Activated CD8-positive, alpha-beta T cell treated with anti-CD3 and anti-CD28 coated beads for 36 hours (primary cell): ENCODE results near the gene INAFM1. TPM values are rescaled to one million over a fixed set of nuclear protein-coding genes. Genes with fewer than 3 reads are reported as not detected.
A peak's percentile ranks its signal among the peaks of the same experiment; 100 is the strongest.

ENCODE experiments used
- ATAC-seq: fragments of 200-7000 bp; cut with Tn5 transposase; one replicate; pipeline ENCODE4 v1.10.0; 2021; ENCODE audit warnings: mild to moderate bottlenecking, moderate library complexity
- CTCF ChIA-PET: fragments of 350-600 bp; sonication (Branson Sonifier 250); formaldehyde crosslinking; loops from one replicate; lab custom pipeline; 2021; ENCODE audit warnings: antibody characterized with exemption; lab: Charles Lee
- POLR2A ChIA-PET: fragments of 350-600 bp; sonication (Branson Sonifier 250); formaldehyde crosslinking; loops from one replicate; lab custom pipeline; 2021; ENCODE audit warnings: antibody characterized with exemption; lab: Charles Lee
- DNase-seq: peaks from one replicate; pipeline ENCODE4 v3.0.0-alpha.2; 2020
- H3K27ac Mint-ChIP-seq: one replicate; pipeline ENCODE4 v1.8.0; 2021; ENCODE audit warnings: mild to moderate bottlenecking, mixed read lengths
- H3K27me3 Mint-ChIP-seq: one replicate; pipeline ENCODE4 v1.8.0; 2021; ENCODE audit warnings: mixed read lengths
- H3K36me3 Mint-ChIP-seq: one replicate; pipeline ENCODE4 v1.8.0; 2021; ENCODE audit warnings: low read depth, mixed read lengths
- H3K4me1 Mint-ChIP-seq: one replicate; pipeline ENCODE4 v1.8.0; 2021; ENCODE audit warnings: low read depth, mixed read lengths
- H3K4me3 Mint-ChIP-seq: one replicate; pipeline ENCODE4 v1.8.0; 2021; ENCODE audit warnings: mild to moderate bottlenecking, moderate library complexity, mixed read lengths
- H3K9me3 Mint-ChIP-seq: one replicate; pipeline ENCODE4 v1.8.0; 2021; ENCODE audit warnings: mixed read lengths
- intact Hi-C: fragments of 100-400 bp; cut with micrococcal nuclease; formaldehyde crosslinking; loops from one replicate; pipeline ENCODE4 v1.10.0; 2022
- total RNA-seq, 2 experiments: library from RNA; stranded (reverse); gene quantifications; one replicate each; pipeline ENCODE4 v1.2.3, GENCODE V29; 2021
- TF ChIP-seq, protein P1 (sequence below): fragments of 200-600 bp; IDR thresholded peaks from one replicate; pipeline ENCODE4 v1.8.0; 2022; ENCODE audit warnings: antibody characterized with exemption, mild to moderate bottlenecking

INAFM1 gene
- total RNA-seq, 2 experiments from 2014 or later = 11.4 to 12.7 TPM

GRCh38 chr19:47256693-47257410 lies 17.8 kb upstream of the INAFM1 start:
- H3K36me3 Mint-ChIP-seq = peaks cover 26% of the 10 kb centered on the region
- CTCF ChIA-PET = interaction anchor here (0.8 to 5.9 kb wide), 7 partner anchors 10 to 144 kb away, joined by 3 to 54 read pairs (median 5); partner anchors contain the start of gene ZC3H4

GRCh38 chr19:47257411-47258169 lies 17.1 kb upstream of the INAFM1 start:
- peak; percentile 33 for DNase-seq
- ChIA-PET CTCF (interaction anchor here (2.9 to 5.9 kb wide), 2 partner anchors 10 to 13 kb away, joined by 22 to 54 read pairs; no protein-coding TSS in a partner anchor), POLR2A (interaction anchor here (0.6 to 3.6 kb wide), 8 partner anchors 12 to 647 kb away, joined by 3 to 45 read pairs (median 6); partner anchors contain the start of gene INAFM1)
- ATAC-seq = no peak
- peak overlapping the region; percentile 98 for H3K27ac Mint-ChIP-seq
- TF ChIP-seq, protein P1, sequence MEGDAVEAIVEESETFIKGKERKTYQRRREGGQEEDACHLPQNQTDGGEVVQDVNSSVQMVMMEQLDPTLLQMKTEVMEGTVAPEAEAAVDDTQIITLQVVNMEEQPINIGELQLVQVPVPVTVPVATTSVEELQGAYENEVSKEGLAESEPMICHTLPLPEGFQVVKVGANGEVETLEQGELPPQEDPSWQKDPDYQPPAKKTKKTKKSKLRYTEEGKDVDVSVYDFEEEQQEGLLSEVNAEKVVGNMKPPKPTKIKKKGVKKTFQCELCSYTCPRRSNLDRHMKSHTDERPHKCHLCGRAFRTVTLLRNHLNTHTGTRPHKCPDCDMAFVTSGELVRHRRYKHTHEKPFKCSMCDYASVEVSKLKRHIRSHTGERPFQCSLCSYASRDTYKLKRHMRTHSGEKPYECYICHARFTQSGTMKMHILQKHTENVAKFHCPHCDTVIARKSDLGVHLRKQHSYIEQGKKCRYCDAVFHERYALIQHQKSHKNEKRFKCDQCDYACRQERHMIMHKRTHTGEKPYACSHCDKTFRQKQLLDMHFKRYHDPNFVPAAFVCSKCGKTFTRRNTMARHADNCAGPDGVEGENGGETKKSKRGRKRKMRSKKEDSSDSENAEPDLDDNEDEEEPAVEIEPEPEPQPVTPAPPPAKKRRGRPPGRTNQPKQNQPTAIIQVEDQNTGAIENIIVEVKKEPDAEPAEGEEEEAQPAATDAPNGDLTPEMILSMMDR = no peak
- intact Hi-C loops = loop anchor here (2.0 kb wide), 1 partner anchor 15 kb away; no protein-coding TSS in a partner anchor
- no peaks in the 10 kb centered on the region for H3K9me3 Mint-ChIP-seq
- no peaks in the 10 kb centered on the region for H3K27me3 Mint-ChIP-seq
- peak overlapping the region; percentile 84 for H3K4me3 Mint-ChIP-seq
- H3K36me3 Mint-ChIP-seq = peaks cover 31% of the 10 kb centered on the region
- H3K4me1 Mint-ChIP-seq = peaks cover 36% of the 10 kb centered on the region

More at GRCh38 chr19:47256693-47257410, 17.8 kb upstream of the INAFM1 start:
- Mint-ChIP-seq H3K4me1 (peaks cover 36% of the 10 kb centered on the region), H3K27me3 (no peaks in the 10 kb centered on the region), H3K27ac (peak overlapping the region; percentile 98), H3K4me3 (peak overlapping the region; percentile 84), H3K9me3 (no peaks in the 10 kb centered on the region)
- peak; percentile 100 for DNase-seq
- ATAC-seq = peak; percentile 83
- TF ChIP-seq, protein P1 = no peak
- intact Hi-C loops = loop anchor here (2.0 kb wide), 1 partner anchor 16 kb away; no protein-coding TSS in a partner anchor
- POLR2A ChIA-PET = interaction anchor here (0.8 to 3.6 kb wide), 15 partner anchors 11 to 146 kb away, joined by 3 to 45 read pairs (median 4); partner anchors contain the start of genes INAFM1 and ZC3H4

DNA sequence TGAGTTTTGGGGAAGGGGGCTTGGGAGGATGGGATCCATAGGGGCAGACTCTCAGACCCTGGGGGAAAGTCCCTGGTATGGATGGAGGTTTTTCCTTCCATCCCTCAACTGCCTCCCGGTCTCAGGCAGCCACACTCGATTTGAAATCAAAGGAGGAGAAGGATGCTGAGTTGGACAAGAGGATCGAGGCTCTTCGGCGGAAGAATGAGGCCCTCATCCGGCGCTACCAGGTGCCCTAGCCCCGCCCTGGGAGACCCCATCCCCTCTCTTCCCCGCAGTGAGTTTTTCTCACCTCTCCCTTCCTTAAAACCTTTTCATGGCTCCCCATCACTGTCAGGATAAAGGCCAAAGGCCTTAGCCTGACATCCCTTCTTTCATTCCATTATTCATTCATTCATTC lies 16.3 kb upstream of the INAFM1 start:
- intact Hi-C loops = no loop called here
- ChIA-PET CTCF (no interaction called here), POLR2A (interaction anchor here (1.0 to 1.1 kb wide), 2 partner anchors 14 to 147 kb away, joined by 3 to 4 read pairs; no protein-coding TSS in a partner anchor)
- Mint-ChIP-seq H3K27ac (peak overlapping the region; percentile 98), H3K36me3 (peaks cover 32% of the 10 kb centered on the region), H3K4me3 (peak overlapping the region; percentile 84), H3K27me3 (no peaks in the 10 kb centered on the region), H3K4me1 (peaks cover 36% of the 10 kb centered on the region), H3K9me3 (no peaks in the 10 kb centered on the region)
- TF ChIP-seq, protein P1 = no peak
- no peak for DNase-seq
- no peak for ATAC-seq

GRCh38 chr19:47258895-47259555 lies 15.7 kb upstream of the INAFM1 start:
- no peaks in the 10 kb centered on the region for H3K9me3 Mint-ChIP-seq
- peaks cover 32% of the 10 kb centered on the region for H3K36me3 Mint-ChIP-seq
- peak overlapping the region; percentile 48 for H3K27ac Mint-ChIP-seq
- ChIA-PET POLR2A (interaction anchor here (0.8 to 1.8 kb wide), 6 partner anchors 10 to 148 kb away, joined by 3 to 5 read pairs (median 3); no protein-coding TSS in a partner anchor), CTCF (interaction anchor here (1.0 kb wide), 1 partner anchor 15 kb away, joined by 3 read pairs; no protein-coding TSS in a partner anchor)
- TF ChIP-seq, protein P1 = no peak
- ATAC-seq (no peak), DNase-seq (no peak)
- H3K4me3 Mint-ChIP-seq = peak overlapping the region; percentile 84
- intact Hi-C loops = no loop called here
- peaks cover 36% of the 10 kb centered on the region for H3K4me1 Mint-ChIP-seq
- H3K27me3 Mint-ChIP-seq = no peaks in the 10 kb centered on the region
